Common myeloid progenitor, CD34-positive (primary cell): ENCODE results near the gene TPST2.
"Not testable (repeated sequence)": the region's sequence is repeated elsewhere in the genome, so short reads cannot be mapped to it uniquely, and the experiment has no call there.

Source experiments
- CTCF ChIA-PET: fragments of 350-600 bp; sonication (Branson Sonifier 250); formaldehyde crosslinking; loops from one replicate; lab custom pipeline; 2021; ENCODE audit warnings: antibody characterized with exemption; lab: Charles Lee
- POLR2A ChIA-PET: fragments of 350-600 bp; sonication (Branson Sonifier 250); formaldehyde crosslinking; loops from one replicate; lab custom pipeline; 2021; ENCODE audit warnings: antibody characterized with exemption; lab: Charles Lee
- DNase-seq, 3 donors: peaks; one replicate each; pipeline versions ENCODE4 v3.0.0 to v3.0.0-alpha.2; 2013
- H3K27ac ChIP-seq, 2 experiments: 1 replicate in 1 of 2; 2 replicates in 1 of 2; pipeline ENCODE4 v1.7.0; 2013; ENCODE audit warnings: inconsistent platforms in 2 of 2, low read length in 2 of 2, mild to moderate bottlenecking in 2 of 2, low read depth in 1 of 2, moderate library complexity in 1 of 2; ENCODE audit not compliant: severe bottlenecking in 2 of 2, insufficient read depth in 1 of 2, poor library complexity in 1 of 2
- H3K27me3 ChIP-seq, 5 experiments: replicated peaks in 2 of 5; 1 replicate in 3 of 5; 2 replicates in 2 of 5; pipeline versions ENCODE4 v1.6.1 to v1.7.0; 2013; ENCODE audit warnings: low read length in 4 of 5, mild to moderate bottlenecking in 2 of 5, moderate library complexity in 2 of 5, inconsistent platforms in 1 of 5; ENCODE audit not compliant: insufficient read depth in 5 of 5, control insufficient read depth in 4 of 5
- H3K36me3 ChIP-seq, 4 experiments: 1 replicate in 2 of 4; 2 replicates in 2 of 4; pipeline versions ENCODE4 v1.6.1 to v1.7.0; 2013; ENCODE audit warnings: low read length in 3 of 4, control low read depth in 1 of 4, mild to moderate bottlenecking in 1 of 4; ENCODE audit not compliant: control insufficient read depth in 4 of 4, insufficient read depth in 4 of 4
- H3K4me1 ChIP-seq, 4 experiments: 1 replicate in 3 of 4; 2 replicates in 1 of 4; pipeline versions ENCODE4 v1.6.1 to v1.7.1; 2013; ENCODE audit warnings: low read length in 3 of 4, mild to moderate bottlenecking in 3 of 4, control low read depth in 1 of 4, inconsistent platforms in 1 of 4, moderate library complexity in 1 of 4; ENCODE audit not compliant: control insufficient read depth in 4 of 4, insufficient read depth in 4 of 4; ENCODE audit errors: control extremely low read depth in 1 of 4
- H3K4me3 ChIP-seq, 7 experiments: 1 replicate in 4 of 7; 2 replicates in 3 of 7; pipeline versions ENCODE4 v1.5.1 to v1.7.0; 2013; ENCODE audit warnings: mild to moderate bottlenecking in 7 of 7, low read length in 6 of 7, moderate library complexity in 6 of 7, inconsistent platforms in 2 of 7, low read depth in 2 of 7, control low read depth in 1 of 7; ENCODE audit not compliant: insufficient read depth in 4 of 7, control insufficient read depth in 1 of 7; ENCODE audit errors: extremely low read depth in 1 of 7
- H3K9me3 ChIP-seq, 5 experiments: 1 replicate in 4 of 5; 2 replicates in 1 of 5; pipeline versions ENCODE4 v1.6.1 to v1.7.1; 2013; ENCODE audit warnings: low read length in 4 of 5, mild to moderate bottlenecking in 2 of 5, inconsistent platforms in 1 of 5, low read depth in 1 of 5, moderate library complexity in 1 of 5; ENCODE audit not compliant: control insufficient read depth in 4 of 5, insufficient read depth in 2 of 5; ENCODE audit errors: control extremely low read depth in 1 of 5
- WGBS: methylation state at CpG from one replicate; pipeline ENCODE4 v1.1.5; 2013; ENCODE audit not compliant: insufficient coverage; 5-methylcytosine and 5-hydroxymethylcytosine counted together

The TPST2 gene

DNA sequence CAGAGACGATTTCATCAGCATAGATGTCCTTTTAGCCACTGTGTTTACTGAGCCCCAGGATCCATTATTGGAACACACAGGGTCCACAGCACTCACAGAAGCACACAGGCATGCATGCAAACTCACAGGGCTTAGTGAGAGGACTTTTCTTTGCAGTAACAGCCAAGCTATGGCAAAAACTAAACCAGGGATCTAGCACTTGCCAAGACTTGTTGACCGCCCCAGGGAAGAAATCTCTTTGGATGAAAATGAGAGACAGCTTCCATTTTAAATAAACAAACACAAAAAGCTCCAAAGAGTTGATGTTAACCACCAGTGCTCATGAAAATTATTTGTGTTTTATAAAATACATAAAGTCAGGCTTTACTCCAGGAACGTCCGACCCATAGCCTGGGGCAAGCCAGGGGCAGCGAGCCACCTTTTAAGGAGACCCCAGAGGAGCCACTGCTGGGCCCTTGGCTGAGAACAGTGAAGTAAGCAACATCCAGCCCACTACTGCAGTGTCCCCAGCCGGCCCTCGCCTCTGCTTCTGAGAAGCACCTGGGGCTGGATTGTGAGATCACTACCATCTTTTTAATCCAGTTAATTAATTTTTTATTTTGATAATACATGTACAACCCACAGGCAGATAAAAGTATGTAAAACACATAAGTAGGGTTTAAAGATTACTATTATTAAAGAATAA is 55.6 kb downstream of the TPST2 start:
- CTCF ChIA-PET, result interaction anchor here (1.0 to 2.7 kb wide), 3 partner anchors 9 to 110 kb away, joined by 3 to 6 read pairs (median 4); no protein-coding TSS in a partner anchor
- peak overlapping the region in 1 of 2 experiments; percentile 12 for H3K27ac ChIP-seq

GRCh38 chr22:26529345-26529744 is 60.6 kb downstream of the TPST2 start:
- peaks cover 22 to 83% (median 45%) of the 10 kb centered on the region in 4 experiments for H3K36me3 ChIP-seq
- no peak for DNase-seq
- peaks cover 0 to 3% (median under 1%) of the 10 kb centered on the region in 4 experiments for H3K4me1 ChIP-seq
- no peaks in the 10 kb centered on the region for H3K9me3 ChIP-seq
- CTCF ChIA-PET, result interaction anchor here (0.6 kb wide), 1 partner anchor 17 kb away, joined by 3 read pairs; no protein-coding TSS in a partner anchor
- no peak overlapping the region for H3K27ac ChIP-seq
- POLR2A ChIA-PET, result no interaction called here
- no peaks in the 10 kb centered on the region for H3K27me3 ChIP-seq
- H3K4me3 ChIP-seq, result no peak overlapping the region
- WGBS, result 94% methylated on average over 2 of the region's 2 CpGs

More for the DNA sequence above, 55.6 kb downstream of the TPST2 start:
- H3K9me3 ChIP-seq, result no peaks in the 10 kb centered on the region
- H3K4me3 ChIP-seq, result no peak overlapping the region
- H3K36me3 ChIP-seq, result peaks cover 13 to 83% (median 34%) of the 10 kb centered on the region in 4 experiments
- H3K4me1 ChIP-seq, result peaks cover 0 to 17% (median 7%) of the 10 kb centered on the region in 4 experiments
- 85% methylated on average over 4 of the region's 7 CpGs for WGBS
- POLR2A ChIA-PET, result no interaction called here
- no peak for DNase-seq
- no peaks in the 10 kb centered on the region for H3K27me3 ChIP-seq

DNA sequence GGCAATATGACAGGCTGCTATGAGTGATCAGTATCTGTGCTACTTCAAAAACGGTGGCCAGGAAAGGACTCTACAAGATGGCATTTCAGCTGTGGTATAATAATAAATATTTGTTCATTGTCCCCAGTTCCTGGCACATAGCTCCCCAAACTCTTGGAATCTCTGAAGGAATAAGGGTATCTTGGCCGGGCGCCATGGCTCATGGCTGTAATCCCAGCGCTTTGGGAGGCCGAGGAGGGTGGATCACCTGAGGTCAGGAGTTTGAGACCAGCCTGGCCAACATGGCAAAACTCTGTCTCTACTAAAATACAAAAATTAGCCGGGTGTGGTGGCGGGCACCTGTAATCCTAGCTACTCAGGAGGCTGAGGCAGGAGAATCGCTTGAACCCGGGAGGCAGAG is 61.4 kb downstream of the TPST2 start:
- H3K9me3 ChIP-seq, H3K4me1 ChIP-seq, POLR2A ChIA-PET, H3K27me3 ChIP-seq, H3K27ac ChIP-seq, H3K4me3 ChIP-seq, DNase-seq: not testable (repeated sequence)
- H3K36me3 ChIP-seq, result peaks cover 24 to 78% (median 46%) of the 10 kb centered on the region in 4 experiments
- WGBS, result 87% methylated on average over 4 of the region's 9 CpGs
- CTCF ChIA-PET, result interaction anchor here (0.6 kb wide), 1 partner anchor 16 kb away, joined by 3 read pairs; no protein-coding TSS in a partner anchor

DNA sequence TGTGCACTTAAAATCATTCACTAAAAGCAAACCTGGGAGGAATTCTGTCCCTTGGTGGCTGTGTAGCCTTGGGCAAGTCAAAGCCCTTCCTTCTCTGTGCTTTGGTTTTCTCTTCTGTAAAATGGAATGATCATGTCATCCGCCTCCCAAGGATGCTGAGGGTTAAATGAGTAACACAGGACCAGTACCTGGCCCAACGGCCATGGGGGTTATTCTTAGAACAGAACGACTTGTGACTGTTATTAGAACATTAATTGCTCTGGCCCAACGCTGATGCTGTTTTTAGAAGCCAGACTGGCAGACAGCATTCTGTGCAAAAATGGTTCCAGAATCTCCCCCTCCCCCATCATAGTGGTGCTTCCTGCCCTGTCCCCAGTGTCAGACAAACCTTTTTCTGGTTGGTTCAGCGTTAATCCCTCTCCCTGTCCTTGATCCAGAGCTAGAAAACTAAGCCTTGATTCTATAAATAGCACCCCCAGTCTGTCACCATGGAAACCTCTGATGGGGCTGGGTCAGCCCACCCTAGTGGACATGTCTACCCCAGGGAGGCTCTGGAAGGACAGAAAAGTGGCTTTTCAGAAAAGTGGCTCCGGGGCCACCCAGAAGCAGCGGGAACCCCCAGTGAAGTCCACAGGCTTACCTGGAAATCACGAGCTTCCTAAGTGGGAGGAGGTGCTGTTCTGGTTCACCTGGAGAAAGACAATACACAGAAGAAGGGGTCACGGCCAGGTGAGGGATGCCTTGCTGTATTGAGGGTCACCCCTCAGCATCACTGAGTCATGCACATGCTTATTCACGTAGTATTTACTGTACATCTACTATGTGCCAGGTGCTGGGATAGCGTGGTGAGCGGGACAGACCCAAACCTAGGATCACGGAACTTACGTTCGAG is 62.1 kb downstream of the TPST2 start:
- Histone ChIP-seq H3K4me3 (no peak overlapping the region), H3K27me3 (no peaks in the 10 kb centered on the region), H3K9me3 (no peaks in the 10 kb centered on the region), H3K36me3 (peaks cover 24 to 74% (median 47%) of the 10 kb centered on the region in 4 experiments), H3K27ac (no peak overlapping the region), H3K4me1 (no peaks in the 10 kb centered on the region)
- CTCF ChIA-PET, result interaction anchor here (1.9 kb wide), 1 partner anchor 12 kb away, joined by 4 read pairs; no protein-coding TSS in a partner anchor
- WGBS, result 94% methylated on average over 14 of the region's 15 CpGs
- POLR2A ChIA-PET, result no interaction called here
- DNase-seq, result no peak

GRCh38 chr22:26527167-26527566 is 62.8 kb downstream of the TPST2 start:
- Histone ChIP-seq H3K36me3 (peaks cover 24 to 69% (median 45%) of the 10 kb centered on the region in 4 experiments), H3K4me3 (no peak overlapping the region), H3K27ac (no peak overlapping the region), H3K4me1 (no peaks in the 10 kb centered on the region), H3K9me3 (no peaks in the 10 kb centered on the region), H3K27me3 (no peaks in the 10 kb centered on the region)
- no peak for DNase-seq
- POLR2A ChIA-PET, result no interaction called here
- CTCF ChIA-PET, result interaction anchor here (1.9 kb wide), 1 partner anchor 11 kb away, joined by 4 read pairs; no protein-coding TSS in a partner anchor
- WGBS, result 60% methylated on average over 3 of the region's 3 CpGs

GRCh38 chr22:26525946-26526564 is 63.9 kb downstream of the TPST2 start:
- Histone ChIP-seq H3K4me3 (no peak overlapping the region), H3K9me3 (no peaks in the 10 kb centered on the region), H3K27me3 (no peaks in the 10 kb centered on the region), H3K36me3 (peaks cover 19 to 61% (median 38%) of the 10 kb centered on the region in 4 experiments), H3K27ac (no peak overlapping the region), H3K4me1 (no peaks in the 10 kb centered on the region)
- 90% methylated on average over 2 of the region's 7 CpGs for WGBS
- no peak for DNase-seq
- ChIA-PET POLR2A (no interaction called here), CTCF (interaction anchor here (1.4 to 1.9 kb wide), 2 partner anchors 10 to 107 kb away, joined by 3 to 4 read pairs; no protein-coding TSS in a partner anchor)
